Loucy (cell line): Measurements from ENCODE around the gene CHMP4B.

Experiments used
- EZH2phosphoT487 ChIP-seq: fragments of 200-600 bp; IDR thresholded peaks from 2 replicates; pipeline ENCODE4 v1.6.1; 2018; ENCODE audit warnings: antibody characterized with exemption, mild to moderate bottlenecking, moderate library complexity, borderline replicate concordance
- TF ChIP-seq, protein P1 (sequence below): fragments of 200-600 bp; sonication (generic); conservative IDR thresholded peaks from 2 replicates; pipeline ENCODE4 v1.5.1; 2014; ENCODE audit warnings: mild to moderate bottlenecking, antibody characterized with exemption, low read length

DNA sequence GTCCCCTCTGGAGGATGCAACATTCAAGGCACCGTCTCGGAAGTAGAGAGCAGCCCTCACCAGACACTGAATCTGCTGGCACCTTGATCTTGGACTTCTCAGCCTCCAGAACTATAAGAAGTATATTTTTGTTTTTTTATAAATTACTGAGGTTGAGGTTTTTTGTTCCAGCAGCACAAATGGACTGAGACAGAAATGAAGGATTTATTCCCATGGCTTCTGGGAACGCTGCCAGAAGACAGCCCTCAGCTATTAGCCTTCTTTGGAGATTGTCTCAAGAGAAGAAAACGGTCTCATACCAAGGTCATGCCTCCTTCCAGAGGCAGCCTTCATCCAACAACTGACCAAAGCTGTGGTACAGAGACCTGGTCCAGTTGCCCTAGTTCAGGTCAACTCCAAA is 85.4 kb downstream of the CHMP4B start:
- TF ChIP-seq, protein P1, sequence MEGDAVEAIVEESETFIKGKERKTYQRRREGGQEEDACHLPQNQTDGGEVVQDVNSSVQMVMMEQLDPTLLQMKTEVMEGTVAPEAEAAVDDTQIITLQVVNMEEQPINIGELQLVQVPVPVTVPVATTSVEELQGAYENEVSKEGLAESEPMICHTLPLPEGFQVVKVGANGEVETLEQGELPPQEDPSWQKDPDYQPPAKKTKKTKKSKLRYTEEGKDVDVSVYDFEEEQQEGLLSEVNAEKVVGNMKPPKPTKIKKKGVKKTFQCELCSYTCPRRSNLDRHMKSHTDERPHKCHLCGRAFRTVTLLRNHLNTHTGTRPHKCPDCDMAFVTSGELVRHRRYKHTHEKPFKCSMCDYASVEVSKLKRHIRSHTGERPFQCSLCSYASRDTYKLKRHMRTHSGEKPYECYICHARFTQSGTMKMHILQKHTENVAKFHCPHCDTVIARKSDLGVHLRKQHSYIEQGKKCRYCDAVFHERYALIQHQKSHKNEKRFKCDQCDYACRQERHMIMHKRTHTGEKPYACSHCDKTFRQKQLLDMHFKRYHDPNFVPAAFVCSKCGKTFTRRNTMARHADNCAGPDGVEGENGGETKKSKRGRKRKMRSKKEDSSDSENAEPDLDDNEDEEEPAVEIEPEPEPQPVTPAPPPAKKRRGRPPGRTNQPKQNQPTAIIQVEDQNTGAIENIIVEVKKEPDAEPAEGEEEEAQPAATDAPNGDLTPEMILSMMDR, result no peak
- no peak for TF ChIP-seq EZH2phosphoT487
